ENCODE results near the gene MYO5A.

DNA sequence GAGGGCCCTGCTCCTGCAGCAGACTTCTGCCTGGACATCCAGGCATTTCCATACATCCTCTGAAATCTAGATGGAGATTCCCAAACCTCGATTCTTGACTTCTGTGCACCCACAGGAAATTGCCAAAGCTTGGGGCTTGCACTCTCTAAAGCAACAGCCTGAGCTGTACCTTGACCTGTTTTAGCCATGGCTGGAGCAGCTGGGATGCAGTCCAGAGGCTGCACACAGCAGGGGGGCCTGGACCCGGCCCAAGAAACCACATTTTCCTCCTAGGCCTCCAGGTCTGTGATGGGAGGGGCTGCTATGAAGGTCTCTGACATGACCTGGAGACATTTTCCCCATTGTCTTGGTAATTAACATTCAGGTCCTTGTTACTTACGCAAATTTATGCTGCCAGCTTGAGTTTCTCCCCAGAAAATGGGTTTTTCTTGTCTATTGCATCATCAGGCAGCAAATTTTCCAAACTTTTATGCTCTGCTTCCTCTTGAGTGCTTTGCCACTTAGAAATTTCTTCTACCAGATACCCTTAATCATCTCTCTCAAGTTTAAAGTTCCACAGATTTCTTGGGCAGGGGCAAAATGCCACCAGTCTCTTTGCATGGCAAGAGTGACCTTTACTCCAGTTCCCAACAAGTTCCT lies 11.8 kb upstream of the MYO5A start:
- TF ChIP-seq CTCF (IDR thresholded peaks at IDR 0.05) (no peak), ZFX (IDR thresholded peaks at IDR 0.05; ENCODE audit: borderline replicate concordance) (no peak)
